Stimulated activated CD4-positive, alpha-beta T cell treated with anti-CD3 and anti-CD28 coated beads, Interleukin-4, amount 100 ng/mL, for 48 hours (primary cell): ENCODE results near the gene PACS1.
A peak's percentile ranks its signal among the peaks of the same experiment; 100 is the strongest.

Source experiments
- DNase-seq, 2 donors: peaks; one replicate each; pipeline ENCODE4 v3.0.0-alpha.2; 2020; ENCODE audit warnings: low read depth in 2 of 2

The PACS1 gene

GRCh38 chr11:66184728-66185127, 114.7 kb downstream of the PACS1 start:
- DNase-seq: no peak

- no peak for DNase-seq
Measured at GRCh38 chr11:66186470-66186869, 116.4 kb downstream of the PACS1 start.

GRCh38 chr11:66187453-66187852, 117.4 kb downstream of the PACS1 start:
- DNase-seq: no peak

- no peak for DNase-seq
Measured at GRCh38 chr11:66188580-66188979, 118.5 kb downstream of the PACS1 start.

- DNase-seq: no peak
Measured at GRCh38 chr11:66189031-66189745, 119.1 kb downstream of the PACS1 start.

GRCh38 chr11:66190786-66191185, 120.7 kb downstream of the PACS1 start:
- DNase-seq: no peak

GRCh38 chr11:66192181-66192863, 122.2 kb downstream of the PACS1 start:
- DNase-seq: no peak

GRCh38 chr11:66194391-66194790, 124.3 kb downstream of the PACS1 start:
- DNase-seq: no peak

GRCh38 chr11:66195867-66196266, 125.8 kb downstream of the PACS1 start:
- no peak for DNase-seq

- no peak for DNase-seq
Measured at GRCh38 chr11:66203847-66204246, 133.8 kb downstream of the PACS1 start.

- no peak for DNase-seq
Measured at GRCh38 chr11:66204412-66204811, 134.3 kb downstream of the PACS1 start.

- no peak for DNase-seq
Measured at GRCh38 chr11:66207816-66208215, 137.7 kb downstream of the PACS1 start.

- DNase-seq: no peak
Measured at GRCh38 chr11:66211100-66211499, 141.0 kb downstream of the PACS1 start.

- DNase-seq: no peak
Measured at GRCh38 chr11:66216911-66217310, 146.8 kb downstream of the PACS1 start.

GRCh38 chr11:66218036-66218435, 148.0 kb downstream of the PACS1 start:
- DNase-seq: no peak

GRCh38 chr11:66218846-66219620, 149.0 kb downstream of the PACS1 start:
- no peak for DNase-seq

GRCh38 chr11:66219846-66220565, 149.9 kb downstream of the PACS1 start:
- DNase-seq: no peak

GRCh38 chr11:66220566-66220935, 150.5 kb downstream of the PACS1 start:
- DNase-seq: no peak

- no peak for DNase-seq
Measured at GRCh38 chr11:66221012-66221411, 150.9 kb downstream of the PACS1 start.

- no peak for DNase-seq
Measured at GRCh38 chr11:66221726-66222236, 151.7 kb downstream of the PACS1 start.

- peak; percentile 85 to 88 for DNase-seq
Measured at GRCh38 chr11:66222358-66223149, 152.5 kb downstream of the PACS1 start.
